HTERT RPE-1 (cell line): ENCODE results near the gene PRKCE.

ENCODE experiments used
- in situ Hi-C: fragments of 300-500 bp; cut with MboI; formaldehyde crosslinking; loops from 4 replicates; pipeline ENCODE4 v1.14.3; 2020; ENCODE audit warnings: low sequenced_read_pairs

Gene PRKCE

DNA sequence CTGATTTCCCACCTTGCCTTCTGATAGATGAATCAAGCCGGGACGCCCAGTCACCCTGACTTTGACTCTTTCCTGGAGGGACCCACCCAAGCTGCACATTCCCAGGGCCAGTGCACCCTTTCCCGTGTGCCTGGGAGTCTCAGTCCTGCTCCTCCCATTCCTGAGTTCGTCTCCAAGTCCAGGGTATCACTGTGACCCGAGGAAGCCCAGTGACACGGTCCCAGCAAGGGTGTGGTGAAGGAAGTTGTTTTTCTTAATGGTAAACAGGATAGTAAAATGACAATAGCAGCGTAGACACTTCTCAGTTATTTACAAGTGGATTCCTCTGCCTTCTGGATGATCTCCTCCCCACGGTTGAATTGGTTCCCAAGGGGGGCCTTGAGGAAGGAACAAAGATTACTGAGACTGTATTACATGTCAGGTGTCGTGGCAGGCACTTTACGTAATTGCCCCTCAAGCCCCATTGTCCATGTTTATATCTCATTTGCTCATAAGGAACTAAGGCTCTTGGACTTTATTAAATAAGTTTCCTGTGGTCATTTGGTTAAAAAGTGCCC is 123.3 kb downstream of the PRKCE start:
- in situ Hi-C loops = no loop called here

DNA sequence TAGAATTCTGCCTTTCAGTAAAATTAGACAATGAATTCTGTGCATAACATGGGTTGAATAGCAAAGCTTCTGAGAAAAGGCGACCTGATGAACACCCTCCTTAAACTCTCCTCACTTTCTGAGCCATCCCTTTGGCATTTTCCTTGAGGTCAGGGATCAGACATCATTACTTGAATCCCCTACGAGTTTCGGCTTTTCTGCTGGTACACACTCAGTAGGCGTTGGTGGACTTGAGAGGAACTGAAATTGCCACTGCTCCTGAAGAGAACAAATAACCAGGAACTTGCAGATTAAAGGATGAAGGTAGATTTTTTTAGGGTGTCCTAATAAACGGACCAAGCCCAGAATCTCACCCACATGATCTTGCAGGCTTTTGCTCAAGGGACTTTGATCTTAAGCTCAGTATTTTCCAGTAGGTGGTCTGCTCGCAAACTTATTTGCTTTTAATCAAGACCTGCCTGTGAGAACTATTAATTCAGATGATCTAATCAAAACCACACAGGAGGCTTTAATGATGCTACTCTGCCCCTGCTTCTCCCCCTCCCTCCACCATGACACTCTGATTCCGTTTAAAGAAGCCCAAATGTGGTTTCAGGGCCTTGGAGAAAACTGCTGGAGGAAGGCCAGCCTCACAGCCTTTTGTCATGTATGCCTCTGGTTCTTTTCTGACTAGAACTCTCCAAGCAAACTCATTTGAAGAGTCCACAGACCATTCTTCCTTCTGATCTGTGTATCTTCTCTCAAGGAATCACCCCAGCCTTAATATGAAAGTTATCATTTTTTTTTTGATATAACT is 124.9 kb downstream of the PRKCE start:
- in situ Hi-C loops = no loop called here

GRCh38 chr2:45777996-45778719 is 126.7 kb downstream of the PRKCE start:
- in situ Hi-C loops = no loop called here

DNA sequence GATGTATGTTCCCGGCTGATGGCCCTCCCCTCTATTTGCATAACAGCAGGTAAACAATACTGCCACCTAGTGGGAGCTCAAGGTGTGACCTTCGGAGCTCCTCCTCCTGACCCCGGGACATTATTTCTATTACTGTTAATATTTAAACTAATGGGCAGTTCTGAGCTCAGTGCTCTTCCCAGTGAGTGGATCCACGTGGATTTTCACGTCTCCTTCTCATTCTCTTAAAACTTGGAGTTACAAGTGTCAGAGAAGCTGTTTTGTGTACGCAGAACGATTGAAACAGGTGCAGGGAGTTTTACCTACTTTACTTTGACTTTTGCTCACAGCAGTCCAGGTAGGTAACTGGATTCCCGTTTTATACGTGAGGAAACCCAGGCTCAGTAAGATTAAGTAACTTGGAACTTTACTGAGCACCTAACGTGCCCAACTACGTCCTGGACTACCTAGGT is 127.3 kb downstream of the PRKCE start:
- in situ Hi-C loops = no loop called here

DNA sequence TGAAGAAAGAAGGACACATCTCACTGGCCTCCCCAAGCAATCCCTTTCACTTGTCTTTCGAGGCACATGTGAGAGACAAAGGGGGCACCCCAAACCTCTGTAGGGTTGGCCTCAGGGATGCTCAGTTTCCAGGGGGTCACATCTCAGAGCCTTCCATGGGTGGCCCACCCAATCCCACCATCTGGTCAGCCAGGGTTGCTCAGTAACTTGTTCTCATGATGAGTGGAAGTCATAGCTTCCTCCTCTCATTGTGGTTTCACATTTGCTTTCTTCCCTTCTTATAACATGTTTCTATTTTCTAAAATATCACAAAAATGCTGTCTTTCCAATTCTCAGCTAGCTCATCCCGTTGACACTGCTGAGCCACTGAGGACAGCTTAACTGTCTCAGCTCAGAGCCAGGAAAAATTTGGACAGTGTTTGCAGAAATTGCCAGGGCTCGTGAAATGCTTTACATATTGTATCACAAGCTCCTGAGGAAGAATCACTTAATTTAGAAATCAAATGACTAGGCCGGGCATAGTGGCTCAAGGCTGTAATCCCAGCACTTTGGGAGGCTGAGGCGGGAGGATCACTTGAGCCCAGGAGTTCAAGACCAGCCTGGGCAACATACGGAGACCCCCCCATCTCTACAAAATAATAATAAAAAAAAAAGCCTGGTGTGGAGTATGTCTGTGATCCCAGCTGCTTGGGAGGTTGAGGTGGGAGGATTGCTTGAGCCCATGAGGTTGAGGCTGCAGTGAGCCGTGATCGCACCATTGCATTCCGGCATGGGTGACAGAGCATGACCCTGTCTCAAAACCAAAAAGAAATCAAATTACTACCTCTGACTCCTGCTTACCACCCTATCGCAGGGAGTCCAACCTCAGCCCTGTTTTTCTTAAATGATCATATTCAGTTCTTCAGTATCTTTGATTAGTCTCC is 129.3 kb downstream of the PRKCE start:
- in situ Hi-C loops = no loop called here

DNA sequence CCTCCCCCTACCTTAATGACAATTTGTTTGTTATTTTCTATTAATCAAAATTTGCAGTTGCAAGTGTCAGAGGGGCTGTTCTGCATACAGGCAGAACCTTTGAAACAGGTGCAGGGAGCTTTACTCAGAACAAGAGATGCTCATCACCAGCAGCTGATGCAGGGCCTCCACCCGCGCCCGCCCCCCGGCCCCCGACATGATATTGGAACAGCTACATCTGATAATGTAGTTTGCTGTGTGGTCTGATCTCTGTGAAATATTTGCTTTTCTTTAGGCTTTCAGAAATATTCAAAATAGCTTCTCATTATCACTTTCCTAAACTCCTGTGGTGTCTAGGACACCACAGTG is 130.0 kb downstream of the PRKCE start:
- in situ Hi-C loops = no loop called here

DNA sequence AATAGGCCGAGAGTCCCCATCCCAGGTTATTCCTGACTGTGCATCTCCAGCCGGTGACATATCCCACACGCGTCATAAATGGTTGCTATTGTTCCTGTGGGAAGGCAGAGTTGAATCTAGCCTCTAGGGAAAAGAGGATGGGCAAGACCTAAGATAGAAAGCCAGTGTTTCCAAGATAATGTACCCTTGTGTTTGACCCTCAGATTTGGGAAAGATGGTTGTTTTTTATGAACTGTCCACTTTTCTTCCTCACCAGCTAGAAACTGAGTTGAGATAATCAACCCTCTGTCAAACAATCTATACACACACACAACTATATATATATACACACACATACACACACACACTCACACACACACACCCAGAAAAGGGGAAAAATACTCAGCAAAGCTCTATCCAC is 131.0 kb downstream of the PRKCE start:
- in situ Hi-C loops = no loop called here

- in situ Hi-C loops = no loop called here
These were observed 131.5 kb downstream of the PRKCE start for GRCh38 chr2:45782986-45783385.

DNA sequence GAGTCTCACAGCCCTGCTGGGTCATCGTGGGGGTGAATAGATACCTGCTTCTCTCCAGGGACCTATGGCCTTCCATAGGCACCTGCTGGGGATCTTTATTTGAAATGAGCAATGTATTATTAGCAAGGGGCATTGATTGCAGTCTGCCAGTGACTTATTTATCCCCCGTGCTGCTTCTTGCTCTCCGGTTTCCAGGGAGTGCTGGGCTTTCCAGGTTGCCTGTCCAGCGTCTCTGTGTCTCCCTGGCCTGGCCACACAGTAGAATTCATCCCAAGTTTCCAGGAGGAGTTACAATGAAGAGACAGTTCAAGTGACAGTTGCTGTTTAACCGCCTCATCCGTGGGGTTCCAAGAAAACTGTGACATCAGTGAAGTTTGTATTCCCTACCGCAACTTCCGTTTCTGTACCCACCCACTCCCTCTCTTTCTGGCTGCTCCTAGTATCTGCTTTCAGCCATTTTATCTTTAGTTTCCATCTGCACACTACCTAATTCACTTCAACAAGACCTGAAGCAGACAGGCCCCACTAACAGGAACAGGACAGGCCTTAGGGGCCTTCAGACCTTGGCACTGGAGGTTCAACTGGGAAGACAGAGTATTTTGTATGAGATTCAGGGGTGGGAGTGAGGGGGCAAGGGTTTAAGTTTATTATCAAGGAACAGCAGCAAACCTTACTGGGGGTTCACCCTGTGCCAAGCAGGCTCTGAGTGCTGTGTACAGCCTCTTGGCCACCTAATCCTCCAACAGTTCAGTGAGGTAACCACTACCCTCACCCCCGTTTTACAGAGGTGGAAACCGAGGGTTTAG is 134.8 kb downstream of the PRKCE start:
- in situ Hi-C loops = no loop called here

DNA sequence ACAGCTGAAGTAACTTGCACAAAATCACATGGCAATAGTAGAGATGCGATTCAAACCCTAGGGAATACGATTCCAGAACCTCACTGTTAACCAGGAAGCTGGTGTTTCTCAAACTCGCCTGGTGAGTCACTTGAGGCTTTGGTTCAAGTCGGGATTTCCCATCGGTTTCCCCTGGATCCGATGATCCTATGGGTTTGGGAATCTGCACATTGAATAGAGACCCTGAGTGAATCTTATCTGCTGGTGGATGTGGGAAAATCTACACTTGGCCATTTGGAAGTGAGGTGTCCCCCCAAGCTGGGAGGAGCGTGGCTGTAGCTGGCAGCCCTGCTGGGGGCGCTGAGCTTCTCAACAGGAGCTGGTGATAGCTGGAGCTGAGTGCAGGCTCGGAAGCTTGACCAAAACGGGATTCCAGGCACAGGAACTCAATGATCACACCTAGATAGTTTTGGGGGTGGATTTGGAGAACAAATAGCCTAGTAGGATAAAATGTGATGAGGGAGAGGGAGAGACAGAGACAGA is 135.4 kb downstream of the PRKCE start:
- in situ Hi-C loops = no loop called here

GRCh38 chr2:45788401-45788800 is 136.9 kb downstream of the PRKCE start:
- in situ Hi-C loops = no loop called here

GRCh38 chr2:45789317-45789716 is 137.8 kb downstream of the PRKCE start:
- in situ Hi-C loops = no loop called here

- in situ Hi-C loops = no loop called here
These were observed 138.7 kb downstream of the PRKCE start for GRCh38 chr2:45789961-45790723.

DNA sequence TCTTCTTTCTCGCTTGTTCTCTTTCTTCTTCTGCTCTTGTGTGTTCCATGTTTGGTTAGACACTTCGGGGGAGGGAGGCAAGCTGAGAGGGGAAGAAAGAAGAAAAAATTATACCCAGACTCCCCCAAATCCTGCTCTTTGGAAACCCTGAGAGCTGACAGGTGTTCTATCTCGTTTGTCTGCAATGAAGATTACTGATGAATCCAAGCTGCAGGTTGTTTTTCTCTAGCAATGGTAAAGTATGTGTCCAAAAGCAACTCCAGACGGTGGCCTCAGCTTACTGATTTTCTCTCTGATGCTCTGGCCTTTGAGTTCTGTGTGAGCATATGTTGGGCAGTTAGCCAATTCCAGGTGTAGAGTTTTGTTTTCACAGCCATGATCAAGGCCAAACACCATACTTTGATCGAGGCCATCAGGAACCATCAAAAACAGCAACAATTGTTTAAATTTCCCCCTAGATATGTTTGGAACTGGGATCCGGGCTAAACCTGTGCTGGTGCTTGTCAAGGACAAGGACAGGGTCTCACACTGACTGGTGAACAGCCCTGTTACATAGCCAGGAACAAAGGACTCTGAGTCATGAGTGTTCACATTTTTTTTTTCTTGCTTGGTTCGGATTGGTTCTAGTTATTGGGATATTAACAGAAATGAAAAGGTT is 142.0 kb downstream of the PRKCE start:
- in situ Hi-C loops = no loop called here

DNA sequence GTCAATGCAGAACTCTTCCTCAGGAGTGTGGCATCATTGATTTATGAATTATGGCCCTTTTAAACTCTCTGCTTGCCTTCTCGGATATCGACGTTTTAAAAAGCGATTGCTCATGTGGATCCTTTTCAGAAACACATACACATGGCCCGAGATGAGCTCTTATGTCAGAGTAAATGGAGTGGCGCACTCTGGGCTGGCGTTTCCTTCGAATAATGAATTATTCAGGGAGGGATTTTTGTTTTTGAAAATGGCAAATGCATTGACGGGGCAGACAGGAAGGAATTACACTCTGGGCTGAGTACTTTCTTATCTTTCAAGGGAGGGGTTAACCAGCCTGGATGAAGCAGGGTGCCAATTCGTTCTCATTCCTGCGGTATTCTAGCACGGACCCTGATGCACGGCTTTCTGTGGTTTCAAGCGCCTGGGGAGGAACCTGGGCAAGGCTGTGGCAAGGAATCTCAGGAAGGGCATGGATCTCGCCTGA is 142.7 kb downstream of the PRKCE start:
- in situ Hi-C loops = no loop called here

- in situ Hi-C loops = no loop called here
These were observed 145.0 kb downstream of the PRKCE start for GRCh38 chr2:45796500-45796899.

DNA sequence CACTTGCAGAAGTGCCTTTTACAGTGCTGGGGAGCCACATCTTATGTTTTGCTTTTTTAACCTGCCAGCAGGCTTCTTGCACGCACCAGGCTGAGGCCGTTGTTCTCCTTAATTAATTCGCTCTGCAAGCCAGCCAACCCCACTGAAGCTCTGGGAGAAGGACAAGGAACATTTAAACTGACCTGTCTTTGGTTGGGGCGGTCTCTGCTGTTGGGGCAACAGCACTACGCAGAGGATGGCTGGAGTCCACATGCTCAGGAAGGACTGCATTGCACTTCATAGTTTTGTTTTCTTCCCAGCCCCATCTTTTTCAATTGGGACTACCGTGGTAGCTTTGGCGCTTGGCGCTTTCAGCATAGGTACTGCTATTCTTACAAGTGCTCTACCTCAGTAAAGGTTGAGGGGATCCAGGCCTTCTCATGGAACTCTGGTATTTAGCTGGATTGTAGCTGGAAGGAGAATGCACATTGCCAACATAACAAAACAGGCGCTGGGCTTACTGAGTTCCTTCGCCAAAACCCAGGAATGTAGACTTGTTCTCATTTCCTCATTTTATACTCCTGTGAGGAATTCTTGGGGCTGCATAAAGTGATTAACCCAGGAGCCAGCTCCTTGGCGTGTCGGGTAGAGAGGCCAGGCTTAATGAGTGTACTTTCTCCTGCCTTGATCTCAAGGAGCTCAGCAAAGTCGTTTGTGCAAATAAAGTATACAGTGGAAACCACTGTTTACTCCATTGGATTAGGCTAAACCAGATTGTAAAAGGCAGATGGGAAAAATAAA is 146.2 kb downstream of the PRKCE start:
- in situ Hi-C loops = no loop called here
